HK-2 (cell line): Measurements from ENCODE around the gene MYMK.

ENCODE experiments used
- DNase-seq: peaks from one replicate; pipeline ENCODE4 v3.0.0-alpha.2; 2018; ENCODE audit not compliant: unreplicated experiment

Gene MYMK

GRCh38 chr9:133558191-133559126, 33.7 kb upstream of the MYMK start:
- DNase-seq = peak; percentile 18

- no peak for DNase-seq
Measured at GRCh38 chr9:133557581-133557980, 32.8 kb upstream of the MYMK start.

- no peak for DNase-seq
Measured at GRCh38 chr9:133556354-133556753, 31.6 kb upstream of the MYMK start.

- DNase-seq = no peak
Measured at GRCh38 chr9:133554729-133555128, 30.0 kb upstream of the MYMK start.

- no peak for DNase-seq
Measured at GRCh38 chr9:133553973-133554713, 29.4 kb upstream of the MYMK start.

- no peak for DNase-seq
Measured at GRCh38 chr9:133553123-133553522, 28.4 kb upstream of the MYMK start.

- no peak for DNase-seq
Measured at GRCh38 chr9:133552236-133552635, 27.5 kb upstream of the MYMK start.

- DNase-seq = no peak
Measured at GRCh38 chr9:133551446-133551845, 26.7 kb upstream of the MYMK start.

- no peak for DNase-seq
Measured at GRCh38 chr9:133547116-133547515, 22.4 kb upstream of the MYMK start.

- DNase-seq = no peak
Measured at GRCh38 chr9:133546287-133546680, 21.5 kb upstream of the MYMK start.

GRCh38 chr9:133545494-133546286, 20.9 kb upstream of the MYMK start:
- no peak for DNase-seq

- DNase-seq = no peak
Measured at GRCh38 chr9:133543772-133544467, 19.2 kb upstream of the MYMK start.

GRCh38 chr9:133542002-133542401, 17.2 kb upstream of the MYMK start:
- no peak for DNase-seq

GRCh38 chr9:133540698-133541025, 15.9 kb upstream of the MYMK start:
- no peak for DNase-seq

GRCh38 chr9:133539991-133540697, 15.4 kb upstream of the MYMK start:
- no peak for DNase-seq

- no peak for DNase-seq
Measured at GRCh38 chr9:133538851-133539833, 14.4 kb upstream of the MYMK start.

- no peak for DNase-seq
Measured at GRCh38 chr9:133538176-133538575, 13.4 kb upstream of the MYMK start.

GRCh38 chr9:133537257-133537656, 12.5 kb upstream of the MYMK start:
- no peak for DNase-seq

GRCh38 chr9:133536536-133536935, 11.8 kb upstream of the MYMK start:
- no peak for DNase-seq

GRCh38 chr9:133536080-133536479, 11.3 kb upstream of the MYMK start:
- no peak for DNase-seq
